Cerebellar cortex (tissue), 1 donor: ENCODE data around the gene TRO.
A peak's percentile ranks its signal among the peaks of the same experiment; 100 is the strongest.

Source experiments
- DNase-seq: peaks from one replicate; pipeline ENCODE4 v3.0.0-alpha.2; 2015; ENCODE audit warnings: low spot score

The TRO gene

DNA sequence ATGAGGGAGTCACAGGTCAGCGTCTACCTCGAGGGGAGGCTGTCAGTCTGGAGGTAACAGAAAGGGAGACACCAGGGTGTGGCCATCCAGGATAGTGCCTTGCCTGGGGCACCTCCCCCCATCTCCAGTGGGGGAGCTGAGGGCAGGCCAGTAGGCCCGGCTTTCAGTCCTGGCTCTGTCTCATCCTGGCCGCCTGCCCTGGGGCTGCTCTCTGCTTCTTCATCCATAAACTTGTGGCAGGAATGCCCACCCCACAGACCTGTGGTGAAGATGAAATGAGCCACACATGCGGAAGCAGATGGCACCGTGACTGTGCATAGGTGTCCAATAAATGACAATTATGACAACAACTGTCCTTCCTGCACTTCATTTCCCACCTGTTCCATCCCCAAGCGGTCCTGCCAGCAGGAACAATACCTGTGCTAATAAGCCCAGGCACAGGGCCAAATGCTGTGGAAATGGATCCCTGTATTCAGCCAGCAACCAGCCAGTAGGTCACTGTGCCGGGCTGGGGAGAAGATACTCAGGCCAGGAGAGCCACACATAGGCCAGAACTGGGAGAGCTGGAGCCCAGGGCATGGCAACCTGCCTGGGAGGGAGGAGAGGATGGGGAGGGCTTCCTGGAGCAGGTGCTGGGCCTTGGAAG is 30.2 kb downstream of the TRO start:
- peak; percentile 77 for DNase-seq

DNA sequence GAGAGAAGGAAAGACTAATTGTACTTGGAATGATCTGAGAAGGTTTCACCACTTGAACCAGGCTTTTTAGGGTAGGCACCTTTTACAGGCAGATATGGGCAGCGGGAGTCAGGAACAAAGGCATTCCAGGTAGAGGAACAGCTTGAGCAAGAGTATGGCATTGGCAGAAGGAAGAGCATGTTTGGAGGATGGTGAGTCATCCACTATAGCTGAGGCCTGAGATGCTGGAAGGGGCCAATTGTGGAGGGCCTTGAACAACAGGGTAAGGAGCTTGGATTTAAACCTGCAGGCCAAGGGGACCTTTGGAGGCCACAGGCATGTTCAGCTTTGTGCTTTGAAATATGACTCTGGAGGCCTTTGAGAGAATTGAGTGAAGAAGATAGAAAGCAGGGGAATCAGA is 41.1 kb downstream of the TRO start:
- no peak for DNase-seq

DNA sequence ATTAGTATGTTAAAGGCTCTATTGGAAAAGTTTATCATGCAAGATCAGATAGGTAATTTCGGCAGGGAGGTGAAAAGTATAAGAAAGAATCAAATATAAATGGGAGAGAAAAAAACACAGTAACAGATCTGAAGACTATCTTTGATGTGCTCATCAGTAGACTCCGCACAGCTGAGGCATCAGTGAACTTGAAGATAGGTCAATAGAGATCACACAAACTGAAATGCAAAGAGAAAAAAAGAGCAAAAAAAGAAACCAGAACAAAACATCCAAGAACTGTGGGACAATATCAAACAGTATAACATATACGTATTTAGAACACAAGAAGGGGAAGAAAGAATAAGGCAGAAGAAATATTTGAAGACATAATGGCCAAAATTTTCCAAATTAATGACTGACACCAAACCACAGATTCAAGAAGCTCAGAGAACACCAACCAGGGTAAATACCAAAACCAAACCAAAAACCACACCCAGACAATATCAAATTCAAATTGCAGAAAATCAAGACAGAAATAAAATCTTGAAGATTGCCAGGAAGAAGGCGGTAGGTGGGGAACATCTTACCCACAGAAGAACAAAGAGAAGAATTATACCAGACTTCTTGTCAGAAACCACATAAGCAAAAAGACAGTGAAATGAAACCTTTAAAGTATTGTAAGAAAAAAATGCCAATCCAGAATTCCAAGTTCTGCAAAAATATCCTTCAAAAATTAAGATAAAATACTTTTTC is 44.3 kb downstream of the TRO start:
- DNase-seq: no peak

DNA sequence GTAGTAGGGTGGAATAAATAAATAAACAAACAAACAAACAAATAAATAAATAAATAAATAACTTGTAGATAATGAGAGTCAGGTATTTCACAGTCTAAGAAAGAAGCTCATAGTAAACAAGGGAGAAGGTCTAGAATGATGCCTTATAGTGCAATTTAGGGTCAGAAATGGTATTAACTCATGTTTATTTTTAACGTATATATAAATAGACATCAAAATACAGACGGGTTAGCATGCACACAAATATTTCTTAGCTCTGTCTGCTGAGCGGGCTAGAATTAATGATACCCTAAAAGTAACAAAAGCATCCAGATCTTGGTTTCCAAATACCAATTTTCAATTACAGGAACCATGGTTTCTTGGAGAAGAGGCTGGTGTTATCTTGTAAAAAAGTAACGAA is 56.8 kb downstream of the TRO start:
- DNase-seq: no peak

DNA sequence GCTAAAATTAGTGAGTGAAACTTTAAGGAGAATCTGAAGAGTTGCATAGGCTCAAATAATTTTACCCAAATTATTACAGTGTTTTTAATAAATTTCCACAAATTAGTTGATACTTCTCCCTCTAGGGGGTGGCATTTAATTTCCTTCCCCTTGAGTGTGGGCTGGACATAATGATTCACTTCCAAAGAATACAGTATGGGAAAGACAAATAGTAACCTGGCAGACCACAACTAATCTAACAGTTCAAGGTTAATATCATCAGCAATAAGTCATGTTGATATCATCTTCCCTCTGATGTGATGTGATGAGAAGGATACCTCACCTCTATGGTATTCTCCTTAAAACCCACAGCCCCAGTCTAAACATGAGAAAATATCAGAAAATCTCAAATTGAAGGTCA is 57.8 kb downstream of the TRO start:
- no peak for DNase-seq

DNA sequence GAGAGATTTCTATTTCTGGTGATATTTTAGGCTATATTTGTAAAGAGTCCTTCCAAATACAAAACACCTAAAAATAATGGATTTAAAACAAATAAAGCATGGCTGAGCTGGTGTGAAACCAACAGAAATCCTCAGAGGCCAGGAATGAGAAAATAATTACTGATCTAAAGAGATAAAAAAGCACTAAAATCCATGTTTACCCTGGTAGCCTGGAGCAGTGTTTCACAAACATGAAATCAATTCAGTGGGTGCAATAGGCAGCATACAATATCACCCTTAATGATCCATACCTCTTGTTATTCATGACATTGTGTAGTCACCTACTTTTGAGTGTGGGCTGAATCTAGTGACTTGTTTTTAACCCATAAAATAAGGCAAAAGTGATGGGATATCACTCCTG is 58.8 kb downstream of the TRO start:
- no peak for DNase-seq

DNA sequence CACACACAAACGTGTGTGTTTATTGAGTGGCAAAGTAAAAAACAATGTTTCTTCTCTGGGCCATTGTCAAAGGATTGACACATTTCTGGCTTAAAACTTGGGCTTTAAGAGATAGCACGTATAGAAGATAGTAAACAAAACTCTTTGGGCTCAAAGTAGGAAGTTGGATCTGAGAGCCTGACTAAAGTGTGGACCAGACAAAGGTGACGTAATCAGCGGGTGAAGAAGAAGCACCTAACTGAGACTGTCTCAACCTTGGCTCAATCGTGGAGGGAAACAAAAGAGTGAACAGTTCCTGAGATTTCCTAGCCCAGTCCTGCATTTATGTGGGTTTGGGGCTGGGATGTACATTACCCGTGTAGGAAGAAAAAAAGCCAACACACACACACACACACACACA is 59.7 kb downstream of the TRO start:
- no peak for DNase-seq
